NOMO-1 treated with dmso at 0.1 percent for 144 hours (cell line): ENCODE measurements around the gene ASCL3.
A peak's percentile ranks its signal among the peaks of the same experiment; 100 is the strongest.
"Not testable (repeated sequence)": the region's sequence is repeated elsewhere in the genome, so short reads cannot be mapped to it uniquely, and the experiment has no call there.

ENCODE experiments used
- DNase-seq: peaks from one replicate; lab custom pipeline; 2025; ENCODE audit not compliant: unreplicated experiment; lab: John Stamatoyannopoulos, UW

The ASCL3 gene

GRCh38 chr11:8911029-8911823 is 31.6 kb downstream of the ASCL3 start, which contains the start of gene AKIP1:
Gene AKIP1, plus strand, starts transcription at chr11:8911189. Its CDS starts 261 bp downstream, at chr11:8911450.
- DNase-seq = peak; percentile 79

- DNase-seq = no peak
Measured at GRCh38 chr11:8910649-8911026, 32.2 kb downstream of the ASCL3 start.

GRCh38 chr11:8908099-8908498 is 34.7 kb downstream of the ASCL3 start:
- no peak for DNase-seq

- DNase-seq = no peak
Measured at GRCh38 chr11:8907116-8907515, 35.7 kb downstream of the ASCL3 start.

GRCh38 chr11:8905528-8906165 is 37.2 kb downstream of the ASCL3 start:
- no peak for DNase-seq

GRCh38 chr11:8899119-8899753 is 43.6 kb downstream of the ASCL3 start:
- DNase-seq = no peak

- DNase-seq = not testable (repeated sequence)
Measured at GRCh38 chr11:8891185-8891584, 51.6 kb downstream of the ASCL3 start.
